ENCODE data around the gene KBTBD6.
"Not testable (repeated sequence)": the region's sequence is repeated elsewhere in the genome, so short reads cannot be mapped to it uniquely, and the experiment has no call there.

KBTBD6 gene

GRCh38 chr13:41117869-41118268 is 14.7 kb downstream of the KBTBD6 start:
- H3K4me3 ChIP-seq (replicated peaks in 1 of 2; ENCODE audit: low read depth in 2 of 2, low read length in 2 of 2): no peak overlapping the region
- no peak for TF ChIP-seq CTCF (IDR thresholded peaks at IDR 0.05; ENCODE audit: low read depth, low read length)
- no peak for DNase-seq (ENCODE audit: low read depth in 2 of 2)

GRCh38 chr13:41111454-41111853 is 21.1 kb downstream of the KBTBD6 start:
- no peak overlapping the region for H3K4me3 ChIP-seq (replicated peaks in 1 of 2; ENCODE audit: low read depth in 2 of 2, low read length in 2 of 2)
- no peak for TF ChIP-seq CTCF (IDR thresholded peaks at IDR 0.05; ENCODE audit: low read depth, low read length)
- DNase-seq (ENCODE audit: low read depth in 2 of 2): peak; percentile 46 to 61

GRCh38 chr13:41107584-41108014 is 25.0 kb downstream of the KBTBD6 start:
- no peak overlapping the region for H3K4me3 ChIP-seq (replicated peaks in 1 of 2; ENCODE audit: low read depth in 2 of 2, low read length in 2 of 2)
- DNase-seq (ENCODE audit: low read depth in 2 of 2): no peak
- no peak for TF ChIP-seq CTCF (IDR thresholded peaks at IDR 0.05; ENCODE audit: low read depth, low read length)

GRCh38 chr13:41107104-41107571 is 25.5 kb downstream of the KBTBD6 start:
- no peak for TF ChIP-seq CTCF (IDR thresholded peaks at IDR 0.05; ENCODE audit: low read depth, low read length)
- DNase-seq (ENCODE audit: low read depth in 2 of 2): no peak
- H3K4me3 ChIP-seq (replicated peaks in 1 of 2; ENCODE audit: low read depth in 2 of 2, low read length in 2 of 2): no peak overlapping the region

- no peak for TF ChIP-seq CTCF (IDR thresholded peaks at IDR 0.05; ENCODE audit: low read depth, low read length)
- DNase-seq (ENCODE audit: low read depth in 2 of 2): no peak
Measured at GRCh38 chr13:41099986-41100385, 32.6 kb downstream of the KBTBD6 start.

GRCh38 chr13:41098761-41099160 is 33.8 kb downstream of the KBTBD6 start:
- TF ChIP-seq CTCF (IDR thresholded peaks at IDR 0.05; ENCODE audit: low read depth, low read length): no peak
- H3K4me3 ChIP-seq (replicated peaks in 1 of 2; ENCODE audit: low read depth in 2 of 2, low read length in 2 of 2): no peak overlapping the region
- no peak for DNase-seq (ENCODE audit: low read depth in 2 of 2)

More at GRCh38 chr13:41099986-41100385, 32.6 kb downstream of the KBTBD6 start:
- no peak overlapping the region for H3K4me3 ChIP-seq (replicated peaks in 1 of 2; ENCODE audit: low read depth in 2 of 2, low read length in 2 of 2)

GRCh38 chr13:41095681-41096080 is 36.9 kb downstream of the KBTBD6 start:
- DNase-seq (ENCODE audit: low read depth in 2 of 2); H3K4me3 ChIP-seq (replicated peaks in 1 of 2; ENCODE audit: low read depth in 2 of 2, low read length in 2 of 2): not testable (repeated sequence)
